Measurements from ENCODE around the gene CHI3L1. TPM values are rescaled to one million over a fixed set of nuclear protein-coding genes. Genes with fewer than 3 reads are reported as not detected.

The CHI3L1 gene
- total RNA-seq, 2 experiments from 2014 or later = not detected

DNA sequence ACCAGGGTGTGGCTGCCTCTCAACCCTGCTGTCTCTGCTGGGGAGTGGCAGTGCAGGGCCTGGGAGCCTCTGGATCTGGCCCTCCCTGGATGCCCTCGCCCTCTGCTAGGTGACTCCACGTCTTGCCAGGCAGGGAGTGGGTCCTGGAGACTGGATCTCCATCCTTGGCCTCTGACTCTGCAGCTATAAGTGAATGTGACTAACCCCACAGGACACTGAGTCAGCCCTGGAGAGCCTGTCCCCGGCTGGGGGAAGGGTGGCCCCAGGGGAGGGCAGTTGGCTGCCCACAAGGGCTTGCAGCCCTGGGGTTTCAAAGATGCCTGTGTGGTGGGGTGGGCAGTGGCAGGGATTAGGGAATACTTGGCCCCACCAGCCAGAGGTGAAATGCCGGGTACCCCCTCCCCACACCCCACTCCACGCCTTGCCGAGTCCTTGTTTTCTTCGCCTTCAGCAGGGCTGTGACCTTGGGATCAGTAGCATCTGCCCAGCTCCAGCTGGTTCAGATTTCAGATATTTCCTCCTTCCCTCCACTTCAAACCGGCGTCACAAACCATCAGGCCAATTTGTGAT, 8.9 kb downstream of the CHI3L1 start:
- no peak overlapping the region for H3K27ac ChIP-seq (ENCODE audit: low read depth, low read length, poor library complexity, severe bottlenecking)
- no TSS peak for BruUV-seq (replicated peaks)
- no peaks in the 10 kb centered on the region for H3K4me1 ChIP-seq (ENCODE audit: insufficient read depth, low read length, poor library complexity, severe bottlenecking)
- no peaks in the 10 kb centered on the region for H3K9me2 ChIP-seq (ENCODE audit: insufficient read depth, low read length)
- ChIA-PET POLR2A (no interaction called here), CTCF (ENCODE audit: unreplicated experiment) (no interaction called here)
- H3K9me3 ChIP-seq (ENCODE audit: low read length) = no peaks in the 10 kb centered on the region
- H3K4me3 ChIP-seq (ENCODE audit: low read depth, low read length, poor library complexity, severe bottlenecking) = no peak overlapping the region
- H4K20me1 ChIP-seq (ENCODE audit: insufficient read depth, low read length) = no peaks in the 10 kb centered on the region
- no peak for TF ChIP-seq EZH2phosphoT487 (IDR thresholded peaks at IDR 0.05; ENCODE audit: borderline replicate concordance, low read depth, low read length)
- TF ChIP-seq CTCF (conservative IDR thresholded peaks at IDR 0.05; ENCODE audit: low read length) = no peak
- H3K36me3 ChIP-seq (ENCODE audit: insufficient read depth, low read length) = no peaks in the 10 kb centered on the region
- intact Hi-C loops (cut with micrococcal nuclease; ENCODE audit: unreplicated experiment) = no loop called here
- no peak for DNase-seq (ENCODE audit: low spot score)
- H2AFZ ChIP-seq (ENCODE audit: low read length) = no peak overlapping the region
- H3K4me2 ChIP-seq (ENCODE audit: low read length) = no peak overlapping the region
- H3K79me2 ChIP-seq (ENCODE audit: insufficient read depth, low read depth, low read length) = no peaks in the 10 kb centered on the region

GRCh38 chr1:203177036-203177405, 9.5 kb downstream of the CHI3L1 start:
- Histone ChIP-seq H3K4me1 (ENCODE audit: insufficient read depth, low read length, poor library complexity, severe bottlenecking) (no peaks in the 10 kb centered on the region), H3K36me3 (ENCODE audit: insufficient read depth, low read length) (no peaks in the 10 kb centered on the region), H3K4me3 (ENCODE audit: low read depth, low read length, poor library complexity, severe bottlenecking) (no peak overlapping the region), H3K27ac (ENCODE audit: low read depth, low read length, poor library complexity, severe bottlenecking) (no peak overlapping the region), H3K79me2 (ENCODE audit: insufficient read depth, low read depth, low read length) (no peaks in the 10 kb centered on the region), H2AFZ (ENCODE audit: low read length) (no peak overlapping the region), H3K9me3 (ENCODE audit: low read length) (no peaks in the 10 kb centered on the region), H3K9me2 (ENCODE audit: insufficient read depth, low read length) (no peaks in the 10 kb centered on the region), H4K20me1 (ENCODE audit: insufficient read depth, low read length) (no peaks in the 10 kb centered on the region), H3K4me2 (ENCODE audit: low read length) (no peak overlapping the region)
- no TSS peak for BruUV-seq (replicated peaks)
- POLR2A ChIA-PET = no interaction called here
- CTCF ChIA-PET (ENCODE audit: unreplicated experiment) = no interaction called here
- intact Hi-C loops (cut with micrococcal nuclease; ENCODE audit: unreplicated experiment) = no loop called here
- no peak for DNase-seq (ENCODE audit: low spot score)
- no peak for TF ChIP-seq CTCF (conservative IDR thresholded peaks at IDR 0.05; ENCODE audit: low read length)
- no peak for TF ChIP-seq EZH2phosphoT487 (IDR thresholded peaks at IDR 0.05; ENCODE audit: borderline replicate concordance, low read depth, low read length)

DNA sequence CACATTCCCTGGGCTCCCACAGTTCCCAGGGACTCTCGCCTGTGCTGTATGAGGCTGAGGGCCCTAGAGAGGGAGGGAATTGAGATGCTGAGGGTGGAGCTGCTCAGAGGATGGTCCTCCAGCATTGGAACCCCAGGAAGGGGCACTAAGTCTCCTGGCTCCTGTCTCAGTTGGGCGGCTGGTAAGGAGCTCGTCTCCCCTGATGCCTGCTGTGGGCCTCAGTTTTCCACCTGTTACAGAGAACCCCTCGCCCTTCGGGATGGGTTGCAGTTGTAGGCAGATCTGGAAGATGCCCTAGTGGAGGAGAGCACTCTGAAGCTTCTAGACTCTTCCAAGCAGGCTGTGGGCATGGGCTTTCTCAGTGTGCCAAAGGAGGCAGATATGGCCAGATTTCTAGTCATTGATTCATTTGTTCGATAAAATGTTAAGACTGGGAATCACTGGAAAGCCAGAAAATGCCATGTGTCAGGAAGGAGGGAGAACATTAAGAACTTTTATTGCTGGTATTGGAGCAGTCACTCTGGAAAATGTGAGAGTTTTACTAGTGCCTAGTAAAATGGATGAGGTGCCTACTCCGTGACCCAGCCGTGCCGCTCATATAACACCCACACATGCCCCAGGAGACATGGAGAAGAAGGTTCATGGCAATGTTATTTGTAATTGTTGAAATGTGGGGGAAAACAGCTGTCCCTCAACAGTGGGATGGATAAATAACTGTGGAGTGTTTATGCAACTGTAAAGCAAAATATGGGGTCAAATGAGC, 10.1 kb downstream of the CHI3L1 start:
- H3K4me1 ChIP-seq (ENCODE audit: insufficient read depth, low read length, poor library complexity, severe bottlenecking) = no peaks in the 10 kb centered on the region
- TF ChIP-seq CTCF (conservative IDR thresholded peaks at IDR 0.05; ENCODE audit: low read length) (no peak), EZH2phosphoT487 (IDR thresholded peaks at IDR 0.05; ENCODE audit: borderline replicate concordance, low read depth, low read length) (no peak)
- no peak overlapping the region for H3K4me2 ChIP-seq (ENCODE audit: low read length)
- no peaks in the 10 kb centered on the region for H3K36me3 ChIP-seq (ENCODE audit: insufficient read depth, low read length)
- CTCF ChIA-PET (ENCODE audit: unreplicated experiment) = no interaction called here
- DNase-seq (ENCODE audit: low spot score) = no peak
- H3K79me2 ChIP-seq (ENCODE audit: insufficient read depth, low read depth, low read length) = no peaks in the 10 kb centered on the region
- no peaks in the 10 kb centered on the region for H3K9me3 ChIP-seq (ENCODE audit: low read length)
- H3K9me2 ChIP-seq (ENCODE audit: insufficient read depth, low read length) = no peaks in the 10 kb centered on the region
- H4K20me1 ChIP-seq (ENCODE audit: insufficient read depth, low read length) = no peaks in the 10 kb centered on the region
- H3K27ac ChIP-seq (ENCODE audit: low read depth, low read length, poor library complexity, severe bottlenecking) = no peak overlapping the region
- intact Hi-C loops (cut with micrococcal nuclease; ENCODE audit: unreplicated experiment) = no loop called here
- H2AFZ ChIP-seq (ENCODE audit: low read length) = no peak overlapping the region
- H3K4me3 ChIP-seq (ENCODE audit: low read depth, low read length, poor library complexity, severe bottlenecking) = no peak overlapping the region
- POLR2A ChIA-PET = no interaction called here
- no TSS peak for BruUV-seq (replicated peaks)
